Raji (cell line): Measurements from ENCODE around the gene SGPL1.

Source experiments
- POLR2A ChIP-seq: IDR thresholded peaks from 2 replicates; pipeline ENCODE4 v1.6.1; 2011; ENCODE audit warnings: low read depth, low read length, control low read depth; ENCODE audit not compliant: insufficient read depth

SGPL1 gene, protein sequence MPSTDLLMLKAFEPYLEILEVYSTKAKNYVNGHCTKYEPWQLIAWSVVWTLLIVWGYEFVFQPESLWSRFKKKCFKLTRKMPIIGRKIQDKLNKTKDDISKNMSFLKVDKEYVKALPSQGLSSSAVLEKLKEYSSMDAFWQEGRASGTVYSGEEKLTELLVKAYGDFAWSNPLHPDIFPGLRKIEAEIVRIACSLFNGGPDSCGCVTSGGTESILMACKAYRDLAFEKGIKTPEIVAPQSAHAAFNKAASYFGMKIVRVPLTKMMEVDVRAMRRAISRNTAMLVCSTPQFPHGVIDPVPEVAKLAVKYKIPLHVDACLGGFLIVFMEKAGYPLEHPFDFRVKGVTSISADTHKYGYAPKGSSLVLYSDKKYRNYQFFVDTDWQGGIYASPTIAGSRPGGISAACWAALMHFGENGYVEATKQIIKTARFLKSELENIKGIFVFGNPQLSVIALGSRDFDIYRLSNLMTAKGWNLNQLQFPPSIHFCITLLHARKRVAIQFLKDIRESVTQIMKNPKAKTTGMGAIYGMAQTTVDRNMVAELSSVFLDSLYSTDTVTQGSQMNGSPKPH

DNA sequence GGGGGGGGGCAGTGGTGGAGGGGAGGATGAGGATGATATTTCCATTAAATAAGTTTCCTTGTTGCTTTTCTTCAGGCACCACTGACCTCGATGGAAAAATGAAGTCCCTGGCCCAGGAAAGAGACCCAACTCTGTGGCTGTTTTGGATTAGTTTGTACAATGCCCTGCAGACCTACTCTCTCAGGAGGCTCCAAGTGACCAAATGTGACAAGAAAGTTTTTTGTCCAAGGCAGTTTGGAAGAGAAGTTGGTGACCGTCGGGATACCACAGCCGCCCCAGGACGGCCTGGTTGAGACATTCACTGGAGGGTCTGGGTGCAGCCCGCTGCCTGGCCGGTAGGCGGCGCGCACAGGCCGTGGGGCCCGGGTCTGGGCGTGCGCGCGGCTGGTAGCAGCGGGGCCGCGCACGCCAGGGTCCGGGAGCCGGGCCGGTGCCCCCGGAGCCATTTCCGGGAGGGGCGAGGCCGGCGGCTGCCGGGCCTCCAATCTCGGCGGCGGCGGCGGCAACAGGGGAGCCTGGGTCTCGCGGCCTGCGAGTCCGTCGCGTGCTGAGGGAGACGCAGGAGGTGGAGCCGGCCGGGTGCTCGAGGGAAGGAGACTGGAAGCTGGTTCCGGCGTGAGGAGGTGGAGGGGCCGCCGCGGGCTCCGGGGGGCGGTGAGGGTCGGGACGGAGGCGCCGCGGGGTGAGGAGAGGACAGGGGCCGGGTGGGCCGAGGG lies at the start of gene SGPL1:
Gene SGPL1, plus strand, starts transcription at position 445 of the 716 bp plus-strand sequence. CDS start 906 bp downstream, outside the sequence.
- TF ChIP-seq POLR2A, result peak; percentile 62

DNA sequence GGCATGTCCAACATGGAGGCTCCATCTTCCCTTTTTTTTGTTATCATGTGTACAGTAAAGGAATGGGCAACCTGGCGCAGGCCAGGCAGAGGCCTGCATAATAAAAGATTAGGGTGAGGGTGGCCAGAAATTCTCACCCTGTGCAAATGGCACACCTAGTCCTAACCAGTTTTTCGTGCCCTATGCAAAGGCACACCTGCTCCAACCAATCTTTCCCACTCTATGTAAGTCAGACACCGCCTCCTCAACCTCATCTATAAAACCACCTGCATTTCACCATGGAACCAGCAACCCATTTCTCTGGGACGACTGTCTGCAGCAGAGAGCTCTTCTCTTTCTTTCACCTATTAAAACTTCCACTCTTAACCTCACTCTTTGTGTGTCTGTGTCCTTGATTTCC lies 46.6 kb upstream of the SGPL1 start:
- no peak for TF ChIP-seq POLR2A

DNA sequence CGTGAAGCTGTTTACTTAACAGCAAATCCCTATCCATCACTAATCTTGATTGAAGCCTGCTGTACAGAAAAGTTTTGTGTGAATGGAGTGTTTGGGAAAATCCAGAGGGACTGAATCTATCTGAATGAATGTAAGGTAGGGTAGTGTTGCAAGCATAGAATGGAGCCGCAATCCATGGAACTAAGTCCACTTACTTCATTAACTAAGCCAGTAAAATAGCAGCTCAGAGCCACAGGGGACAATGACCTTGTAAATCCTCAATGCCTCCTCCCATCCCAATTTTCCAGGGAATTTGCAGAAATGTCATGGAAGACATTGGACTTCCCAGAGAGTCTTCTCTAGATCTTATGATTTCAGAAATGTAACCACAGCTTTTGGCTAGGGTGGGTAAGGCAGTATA lies 45.7 kb upstream of the SGPL1 start:
- no peak for TF ChIP-seq POLR2A

DNA sequence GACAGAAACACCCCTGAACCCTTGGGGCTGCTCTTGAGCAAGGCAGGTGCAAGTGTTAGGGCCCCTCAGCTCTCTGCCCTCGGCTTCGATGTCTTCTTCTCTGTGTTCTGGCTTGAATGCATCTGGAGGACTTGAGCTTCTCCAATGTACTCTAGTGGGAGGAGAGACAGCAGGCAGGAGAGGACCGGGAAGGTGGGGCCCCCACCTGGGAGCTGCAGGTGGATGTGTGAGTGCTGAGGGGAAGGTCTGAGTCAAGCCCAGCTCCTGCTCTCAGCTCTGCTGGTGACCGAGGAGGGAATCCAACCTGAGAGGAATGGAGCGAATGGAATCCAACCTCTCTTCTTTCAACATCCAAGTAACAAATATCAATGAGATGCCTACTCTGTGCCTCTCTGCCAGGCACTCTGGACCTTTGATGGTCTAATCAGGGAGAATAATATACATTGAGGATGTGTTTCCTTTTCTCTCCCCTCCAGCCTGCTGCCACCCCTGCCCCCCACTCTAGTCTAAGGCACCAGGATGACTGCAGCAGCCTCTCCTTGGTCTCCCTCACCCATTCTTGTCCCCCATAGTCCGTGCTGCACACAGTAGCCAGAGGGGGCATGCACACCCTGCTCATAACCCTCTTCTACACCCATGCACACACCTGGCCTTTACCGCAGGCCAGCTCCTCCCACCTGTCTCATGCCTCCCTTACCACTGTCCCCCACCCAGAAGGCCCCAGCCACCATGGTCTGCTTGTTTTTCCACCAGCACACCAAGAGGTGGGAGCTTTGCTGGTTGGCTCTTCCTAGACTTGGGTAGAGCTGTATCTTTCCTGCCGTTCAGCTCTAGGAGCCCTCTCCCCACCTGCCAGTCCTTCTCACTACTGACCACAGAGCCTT lies 44.2 kb upstream of the SGPL1 start:
- no peak for TF ChIP-seq POLR2A

DNA sequence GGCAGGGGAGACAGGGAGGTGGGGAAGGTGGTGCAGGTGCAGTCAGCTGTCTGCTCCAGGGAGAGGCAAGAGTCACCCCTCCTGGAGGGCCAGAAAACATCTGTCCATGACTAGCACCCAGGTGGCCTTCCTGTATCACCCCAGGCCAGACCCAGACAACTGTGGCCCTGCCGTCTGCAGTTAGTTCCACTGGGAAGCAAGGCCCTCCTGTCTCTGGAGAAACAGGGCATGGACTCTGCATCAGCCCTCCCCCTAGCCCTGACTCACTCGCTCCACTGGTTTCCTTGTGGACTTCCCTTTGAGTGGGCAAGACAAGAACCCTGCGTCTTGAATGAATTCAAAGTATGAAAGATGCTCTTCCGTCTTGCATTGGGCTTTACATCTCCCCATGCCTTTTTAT lies 43.1 kb upstream of the SGPL1 start:
- TF ChIP-seq POLR2A, result no peak

DNA sequence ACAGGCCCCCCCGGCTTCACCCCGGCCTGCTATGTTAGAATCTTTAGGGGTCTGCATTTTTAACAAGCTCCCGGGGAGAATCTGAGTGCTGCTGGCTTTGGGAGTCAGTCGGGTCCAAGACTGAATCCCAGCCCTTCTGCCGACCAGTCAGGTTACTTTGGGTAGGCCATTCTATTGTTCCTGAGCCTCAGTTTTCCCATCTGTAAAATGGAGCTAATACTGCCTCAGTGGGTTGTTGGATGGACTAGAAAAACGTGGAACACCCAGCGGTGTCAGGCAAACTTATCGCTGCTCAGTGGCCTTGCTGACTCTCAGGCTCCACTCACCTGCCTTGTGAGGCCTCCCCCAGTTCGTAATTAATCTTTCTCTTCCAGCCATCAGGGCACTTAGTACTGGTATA lies 42.3 kb upstream of the SGPL1 start:
- TF ChIP-seq POLR2A, result no peak

DNA sequence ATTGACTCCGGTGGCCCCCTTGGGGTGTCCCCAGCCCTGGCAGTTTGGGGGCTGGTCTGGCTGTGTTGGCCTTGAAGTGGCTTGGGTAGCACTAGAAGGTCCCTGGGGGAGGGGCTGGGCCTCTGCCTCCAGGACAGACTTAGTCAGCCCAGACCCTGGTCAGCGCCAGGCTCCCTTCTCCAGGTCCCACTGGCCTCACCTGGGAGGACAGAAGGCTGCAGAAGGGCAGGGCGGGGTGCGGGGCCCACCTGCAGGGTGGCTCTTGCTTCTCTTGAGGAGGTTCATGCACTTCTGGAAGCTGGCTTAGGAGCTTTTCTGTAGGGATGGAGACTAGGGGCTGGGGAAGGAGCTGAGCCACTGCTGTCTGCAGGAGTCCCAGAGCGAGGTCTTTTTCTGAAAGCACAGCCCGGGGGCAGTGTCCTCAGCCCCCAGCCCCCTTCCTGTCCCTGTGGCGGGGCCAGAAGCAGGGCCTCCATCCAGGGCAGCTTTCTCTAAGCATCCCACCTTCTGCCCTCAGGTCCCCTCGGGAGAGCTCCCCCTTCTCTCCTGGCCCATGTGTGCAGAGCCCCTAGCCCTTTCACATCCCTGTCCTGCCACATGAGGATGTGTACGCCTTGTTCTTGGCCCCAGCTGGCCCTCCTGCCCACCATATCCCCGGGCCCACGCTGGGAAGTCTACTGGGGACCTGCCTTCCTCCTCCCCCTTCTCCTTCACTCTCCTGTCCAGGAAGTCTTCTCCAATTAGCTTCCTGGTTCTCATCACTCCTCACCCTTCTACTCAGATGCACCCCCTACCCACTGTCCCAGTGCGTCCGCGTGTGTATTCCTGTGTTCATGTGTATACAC lies 41.6 kb upstream of the SGPL1 start:
- TF ChIP-seq POLR2A, result no peak

DNA sequence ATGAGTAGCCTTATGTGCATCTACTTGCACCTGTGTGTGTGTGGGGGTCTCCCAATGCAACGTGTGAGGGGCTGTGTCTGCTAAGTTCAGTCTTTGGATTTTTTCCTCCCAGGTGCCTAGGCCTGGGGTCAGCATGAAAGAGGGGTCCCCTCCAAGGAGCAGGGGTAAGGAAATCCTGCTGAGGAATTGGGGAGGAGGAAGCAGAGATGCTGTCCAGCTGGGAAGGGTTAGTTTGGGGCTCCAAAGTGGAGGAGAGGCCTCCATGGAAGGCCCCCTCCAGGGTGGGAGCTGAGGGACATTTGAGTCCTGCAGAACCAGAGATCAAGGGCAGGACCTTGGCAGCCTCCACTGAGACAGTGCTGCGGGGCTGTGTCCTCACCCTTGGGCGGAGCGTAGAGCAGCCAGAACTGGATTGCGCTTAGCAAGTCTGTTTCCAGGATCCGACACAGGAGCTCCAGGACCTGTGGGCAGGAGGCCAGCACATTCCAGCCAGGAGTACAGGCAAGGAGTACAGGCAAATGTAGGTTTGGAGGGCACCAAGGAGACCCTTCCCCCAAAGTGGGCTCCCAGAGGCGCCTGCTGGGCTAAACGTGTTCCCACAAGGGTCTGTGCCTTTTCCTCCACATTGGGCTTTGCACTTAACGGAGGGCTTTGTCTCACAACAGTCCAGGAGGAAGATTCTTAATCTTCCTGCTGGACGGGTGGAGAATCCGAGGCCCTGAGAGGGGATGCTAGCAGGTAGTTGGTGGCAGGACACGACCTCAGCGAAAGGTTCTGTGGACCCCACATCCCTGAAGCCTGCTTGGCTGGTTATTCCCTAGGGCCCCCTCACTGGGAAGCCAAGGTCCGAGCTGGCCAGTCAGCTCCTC lies 40.7 kb upstream of the SGPL1 start:
- no peak for TF ChIP-seq POLR2A

DNA sequence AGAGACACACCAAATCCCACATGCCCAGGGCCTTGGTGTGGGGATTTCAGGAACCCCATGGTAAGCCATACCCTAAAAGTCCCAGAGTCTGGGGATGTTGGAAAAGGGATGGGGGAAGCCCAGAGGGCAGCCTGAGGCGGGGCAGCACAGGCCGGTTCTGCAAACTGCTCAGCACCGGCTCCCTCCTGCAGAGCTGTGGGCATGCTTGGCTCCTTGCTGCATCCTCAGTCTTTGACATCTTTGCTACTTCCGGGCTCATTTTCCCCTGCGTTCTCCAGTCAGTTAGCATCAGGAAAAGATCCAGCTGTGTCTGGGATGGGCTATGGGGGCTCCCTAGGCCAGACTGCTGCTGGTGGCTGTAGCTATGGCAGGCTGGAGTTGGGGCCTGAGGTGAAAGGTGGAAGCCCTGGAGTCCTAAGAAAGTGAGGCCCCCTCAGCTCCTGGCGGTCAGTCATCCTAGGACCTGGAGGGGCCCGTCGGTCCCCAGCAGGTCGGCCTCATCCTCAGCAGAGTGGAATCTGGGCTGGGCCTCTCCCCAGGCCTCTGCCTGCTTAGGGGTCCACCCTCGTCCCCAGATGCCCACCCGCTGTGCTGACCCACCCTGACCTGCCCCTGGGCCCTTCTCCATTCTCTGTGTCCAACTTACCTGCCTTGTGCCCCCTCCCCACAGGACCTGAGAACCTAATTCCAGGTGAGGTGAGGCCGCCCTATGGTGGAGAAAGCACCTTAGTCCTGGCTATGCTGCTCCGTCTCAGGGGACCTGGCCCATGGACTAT lies 39.9 kb upstream of the SGPL1 start:
- TF ChIP-seq POLR2A, result no peak

DNA sequence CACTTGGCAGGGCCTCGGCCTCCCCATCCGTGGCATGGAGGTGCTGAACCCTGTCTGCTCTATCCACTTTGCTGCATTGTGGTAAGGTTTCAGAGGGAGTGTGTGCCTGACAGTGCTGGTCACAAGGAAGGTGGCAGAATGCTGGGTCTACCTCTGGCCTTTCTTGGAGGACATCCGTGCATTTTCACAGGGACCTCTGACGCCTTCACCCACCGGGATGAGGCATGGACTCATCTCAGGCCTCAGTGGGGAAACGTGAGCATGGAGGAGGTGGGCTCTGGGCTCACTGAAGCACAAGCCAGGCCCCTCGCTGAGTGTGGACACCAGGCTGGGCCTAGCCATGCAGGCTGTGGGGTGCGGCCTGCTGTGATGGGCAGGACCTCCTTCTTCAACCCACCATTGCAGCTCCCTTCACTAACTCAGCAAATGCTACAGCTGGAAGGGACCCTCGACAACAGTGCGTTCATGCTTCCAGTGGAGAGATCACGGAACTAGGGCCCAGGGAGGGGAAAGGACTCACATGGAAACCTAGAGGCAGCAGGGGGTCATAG lies 39.2 kb upstream of the SGPL1 start:
- no peak for TF ChIP-seq POLR2A

DNA sequence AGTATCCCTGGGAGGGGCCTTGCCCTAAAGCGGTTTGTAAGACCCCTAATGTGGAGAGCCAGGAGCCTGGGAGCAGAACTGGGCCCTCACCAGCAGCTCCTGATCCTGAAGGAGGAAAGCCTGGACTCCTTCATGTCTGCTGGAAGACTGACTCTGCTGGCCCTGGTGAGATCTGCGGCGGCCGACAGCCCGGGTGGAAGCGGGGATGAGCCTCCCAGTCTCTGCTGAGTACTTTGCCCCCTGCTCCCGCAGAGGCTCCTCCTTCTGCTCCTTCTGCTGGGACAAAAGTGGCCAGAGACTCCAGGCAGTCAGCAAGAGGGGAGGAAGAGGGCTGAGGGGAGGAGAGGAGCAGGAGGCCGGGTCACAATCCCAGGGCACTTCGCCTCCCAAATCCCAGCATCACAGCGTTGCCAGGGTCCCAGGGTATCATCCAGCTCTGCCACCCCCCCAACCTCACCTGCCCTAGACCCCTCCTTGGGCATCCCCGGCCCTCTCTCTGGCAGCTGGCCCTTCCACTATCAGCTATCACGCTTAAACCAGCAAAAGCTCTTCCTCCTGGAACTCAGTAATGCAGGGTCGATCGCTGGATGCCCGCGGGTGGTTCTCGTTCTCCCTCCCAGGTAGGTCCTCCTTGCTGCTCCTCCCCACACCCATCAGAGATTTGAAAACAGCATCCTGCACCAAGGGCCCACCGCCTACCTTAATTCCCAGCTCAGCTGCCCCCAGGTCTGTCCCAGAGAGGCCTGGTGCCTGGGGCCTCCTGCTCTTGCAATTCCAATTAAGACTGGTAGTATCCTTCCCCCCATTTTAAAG lies 38.5 kb upstream of the SGPL1 start:
- no peak for TF ChIP-seq POLR2A
